WTC11 (cell line): Measurements from ENCODE around the gene CEP70. TPM values are rescaled to one million over a fixed set of nuclear protein-coding genes. Genes with fewer than 3 reads are reported as not detected.

Experiments used
- ATAC-seq: fragments of 200-7000 bp; cut with Tn5 transposase; 2 replicates; pipeline ENCODE4 v1.10.0; 2021; ENCODE audit warnings: mild to moderate bottlenecking, moderate library complexity
- CTCF ChIA-PET: fragments of 300-600 bp; sonication (Branson Sonifier 250); formaldehyde crosslinking; loops from one replicate; lab custom pipeline; 2021; ENCODE audit warnings: antibody characterized with exemption; lab: Charles Lee
- POLR2A ChIA-PET: fragments of 350-600 bp; sonication (Branson Sonifier 250); formaldehyde crosslinking; loops from one replicate; lab custom pipeline; 2021; ENCODE audit warnings: antibody characterized with exemption; lab: Charles Lee
- DNase-seq: peaks from one replicate; pipeline ENCODE4 v3.0.0; 2021; ENCODE audit warnings: low spot score
- H3K27ac Mint-ChIP-seq: 2 replicates; pipeline ENCODE4 v1.8.0; 2021; ENCODE audit warnings: mixed read lengths
- H3K27me3 Mint-ChIP-seq: 2 replicates; pipeline ENCODE4 v1.8.0; 2021; ENCODE audit warnings: low read depth, mild to moderate bottlenecking, moderate library complexity, mixed read lengths
- H3K36me3 Mint-ChIP-seq: 2 replicates; pipeline ENCODE4 v1.8.0; 2021; ENCODE audit warnings: mixed read lengths
- H3K4me1 Mint-ChIP-seq: 2 replicates; pipeline ENCODE4 v1.8.0; 2022; ENCODE audit warnings: mixed read lengths
- H3K4me3 Mint-ChIP-seq: 2 replicates; pipeline ENCODE4 v1.8.0; 2021; ENCODE audit warnings: mild to moderate bottlenecking, moderate library complexity, mixed read lengths
- H3K9me3 Mint-ChIP-seq: 2 replicates; pipeline ENCODE4 v1.8.0; 2021; ENCODE audit warnings: mixed read lengths
- AFF4 ChIP-seq: sonication (generic); formaldehyde crosslinking; IDR thresholded peaks from 2 replicates; pipeline ENCODE4 v1.8.1; 2023; ENCODE audit warnings: mild to moderate bottlenecking, missing genetic modification reagents, borderline replicate concordance
- AR ChIP-seq: fragments of 250-450 bp; sonication (Bioruptor Pico); IDR thresholded peaks from 2 replicates; pipeline ENCODE4 v1.9.0; 2021; ENCODE audit warnings: mild to moderate bottlenecking
- CBFB ChIP-seq: sonication (generic); formaldehyde crosslinking; IDR thresholded peaks from 2 replicates; pipeline ENCODE4 v1.8.1; 2022; ENCODE audit warnings: mild to moderate bottlenecking, low read depth, missing genetic modification reagents
- ETV6 ChIP-seq: sonication (generic); formaldehyde crosslinking; IDR thresholded peaks from 2 replicates; pipeline ENCODE4 v1.8.1; 2022; ENCODE audit warnings: mild to moderate bottlenecking, missing genetic modification reagents
- FOXJ3 ChIP-seq: sonication (generic); formaldehyde crosslinking; IDR thresholded peaks from 2 replicates; pipeline ENCODE4 v1.9.0; 2021; ENCODE audit warnings: missing genetic modification reagents, mild to moderate bottlenecking, borderline replicate concordance
- FOXK1 ChIP-seq: sonication (generic); formaldehyde crosslinking; IDR thresholded peaks from 2 replicates; pipeline ENCODE4 v1.8.0; 2022; ENCODE audit warnings: mild to moderate bottlenecking, moderate library complexity, missing genetic modification reagents
- GABPB1 ChIP-seq: sonication (generic); formaldehyde crosslinking; IDR thresholded peaks from 2 replicates; pipeline ENCODE4 v1.8.1; 2023; ENCODE audit warnings: mild to moderate bottlenecking, missing genetic modification reagents
- HMGXB4 ChIP-seq: sonication (generic); formaldehyde crosslinking; IDR thresholded peaks from 2 replicates; pipeline ENCODE4 v1.8.1; 2023; ENCODE audit warnings: mild to moderate bottlenecking, moderate library complexity, missing genetic modification reagents
- JAZF1 ChIP-seq: fragments of 250-450 bp; sonication (Bioruptor Pico); IDR thresholded peaks from 2 replicates; pipeline ENCODE4 v1.9.0; 2021; ENCODE audit warnings: moderate library complexity, mild to moderate bottlenecking, inconsistent platforms
- MXD4 ChIP-seq: fragments of 250-450 bp; sonication (Bioruptor Pico); IDR thresholded peaks from 2 replicates; pipeline ENCODE4 v1.8.0; 2021; ENCODE audit warnings: mild to moderate bottlenecking, moderate library complexity, borderline replicate concordance
- MYBL2 ChIP-seq: sonication (generic); formaldehyde crosslinking; IDR thresholded peaks from 2 replicates; pipeline ENCODE4 v1.8.1; 2023; ENCODE audit warnings: mild to moderate bottlenecking, moderate library complexity, missing genetic modification reagents
- NR1H2 ChIP-seq: sonication (generic); formaldehyde crosslinking; IDR thresholded peaks from 2 replicates; pipeline ENCODE4 v1.9.0; 2021; ENCODE audit warnings: mild to moderate bottlenecking, moderate library complexity, missing genetic modification reagents
- OVOL2 ChIP-seq: fragments of 250-450 bp; sonication (Bioruptor Pico); IDR thresholded peaks from 2 replicates; pipeline ENCODE4 v1.9.0; 2021; ENCODE audit warnings: mild to moderate bottlenecking, borderline replicate concordance
- PRRX2 ChIP-seq: fragments of 250-450 bp; sonication (Bioruptor Pico); IDR thresholded peaks from 2 replicates; pipeline ENCODE4 v1.8.0; 2021; ENCODE audit warnings: mild to moderate bottlenecking
- SMAD4 ChIP-seq: sonication (generic); formaldehyde crosslinking; IDR thresholded peaks from 2 replicates; pipeline ENCODE4 v1.8.0; 2022; ENCODE audit warnings: mild to moderate bottlenecking, missing genetic modification reagents
- TCF7 ChIP-seq: sonication (generic); formaldehyde crosslinking; IDR thresholded peaks from 2 replicates; pipeline ENCODE4 v1.8.0; 2022; ENCODE audit warnings: mild to moderate bottlenecking, low read depth, missing genetic modification reagents, moderate library complexity
- ZBTB43 ChIP-seq: sonication (generic); formaldehyde crosslinking; IDR thresholded peaks from 2 replicates; pipeline ENCODE4 v1.8.1; 2023; ENCODE audit warnings: mild to moderate bottlenecking, missing genetic modification reagents
- ZNF138 ChIP-seq: sonication (generic); formaldehyde crosslinking; conservative IDR thresholded peaks from 2 replicates; pipeline ENCODE4 v1.8.1; 2022; ENCODE audit warnings: mild to moderate bottlenecking, moderate library complexity, missing genetic modification reagents
- ZNF263 ChIP-seq: sonication (generic); formaldehyde crosslinking; IDR thresholded peaks from 2 replicates; pipeline ENCODE4 v1.8.1; 2022; ENCODE audit warnings: low read depth, mild to moderate bottlenecking, moderate library complexity, missing genetic modification reagents
- ZNF423 ChIP-seq: fragments of 250-450 bp; sonication (Bioruptor Pico); IDR thresholded peaks from 2 replicates; pipeline ENCODE4 v2.1.2; 2022; ENCODE audit warnings: mild to moderate bottlenecking, moderate library complexity
- ZNF671 ChIP-seq: fragments of 250-450 bp; sonication (Bioruptor Pico); IDR thresholded peaks from 2 replicates; pipeline ENCODE4 v1.8.0; 2021; ENCODE audit warnings: mild to moderate bottlenecking
- ZSCAN18 ChIP-seq: fragments of 250-450 bp; sonication (Bioruptor Pico); IDR thresholded peaks from 2 replicates; pipeline ENCODE4 v2.1.2; 2022; ENCODE audit warnings: mild to moderate bottlenecking, moderate library complexity
- total RNA-seq: library from RNA; stranded (reverse); gene quantifications from 3 replicates; pipeline ENCODE4 v1.2.3, GENCODE V29; 2021

The CEP70 gene
- total RNA-seq, 1 experiment from 2014 or later: 27.2 TPM

GRCh38 chr3:138625707-138626365 is 31.8 kb upstream of the CEP70 start (continued):
- TF ChIP-seq ZBTB43 (CRISPR knock-in tag) (no peak), FOXK1 (no peak), JAZF1 (CRISPR knock-in tag) (no peak), HMGXB4 (CRISPR knock-in tag) (no peak), OVOL2 (CRISPR knock-in tag) (no peak), SMAD4 (CRISPR knock-in tag) (no peak), ZNF138 (CRISPR knock-in tag) (no peak), TCF7 (CRISPR knock-in tag) (no peak)

GRCh38 chr3:138624518-138624917 is 30.5 kb upstream of the CEP70 start:
- Mint-ChIP-seq H3K36me3 (no peaks in the 10 kb centered on the region), H3K9me3 (no peaks in the 10 kb centered on the region), H3K27ac (no peak overlapping the region), H3K27me3 (no peaks in the 10 kb centered on the region; the same call in 1 of the 2 replicates), H3K4me1 (no peaks in the 10 kb centered on the region), H3K4me3 (no peak overlapping the region)
- POLR2A ChIA-PET: no interaction called here
- DNase-seq (no peak), ATAC-seq (no peak)
- CTCF ChIA-PET: interaction anchor here (1.1 to 2.1 kb wide), 2 partner anchors 30 to 145 kb away, joined by 3 to 5 read pairs; partner anchors contain the start of gene CEP70
- TF ChIP-seq MXD4 (CRISPR knock-in tag) (no peak), OVOL2 (CRISPR knock-in tag) (no peak), ETV6 (CRISPR knock-in tag) (no peak), ZNF263 (CRISPR knock-in tag) (no peak), NR1H2 (CRISPR knock-in tag) (no peak), FOXJ3 (CRISPR knock-in tag) (no peak), MYBL2 (CRISPR knock-in tag) (no peak), AFF4 (CRISPR knock-in tag) (no peak), AR (CRISPR knock-in tag) (no peak), GABPB1 (CRISPR knock-in tag) (no peak), ZNF671 (CRISPR knock-in tag) (no peak), PRRX2 (CRISPR knock-in tag) (no peak), ZSCAN18 (CRISPR knock-in tag) (no peak), ZNF423 (CRISPR knock-in tag) (no peak), CBFB (CRISPR knock-in tag) (no peak)
